K562 (cell line): ENCODE results near the gene STK16. TPM values are rescaled to one million over a fixed set of nuclear protein-coding genes. Genes with fewer than 3 reads are reported as not detected.

Source experiments
- CBX2 ChIP-seq: fragments of 200-600 bp; sonication (generic); IDR thresholded peaks from one replicate; pipeline ENCODE4 v1.6.1; 2012; ENCODE audit warnings: mild to moderate bottlenecking, low read length, inconsistent platforms; ENCODE audit not compliant: insufficient read depth, poor library complexity, severe bottlenecking
- CCNT2 ChIP-seq: IDR thresholded peaks from 2 replicates; pipeline ENCODE4 v1.6.1; 2011; ENCODE audit warnings: borderline replicate concordance, low read depth, mild to moderate bottlenecking, moderate library complexity, mixed read lengths, low read length; ENCODE audit not compliant: insufficient read length; ENCODE audit errors: extremely low read depth
- FOXM1 ChIP-seq, 2 experiments: fragments of 450-650 bp in 1 of 2; sonication (generic) in 1 of 2; formaldehyde crosslinking in 1 of 2; IDR thresholded peaks; 2 replicates each; pipeline versions ENCODE4 v1.6.1 to v1.9.0; 2017 to 2022; ENCODE audit warnings: low read depth in 2 of 2, mild to moderate bottlenecking in 2 of 2, missing genetic modification reagents in 1 of 2, moderate library complexity in 1 of 2
- HDAC1 ChIP-seq, 2 experiments: fragments of 450-650 bp; IDR thresholded peaks; 2 replicates each; pipeline ENCODE4 v1.6.1; 2016 to 2017; ENCODE audit warnings: inconsistent platforms in 1 of 2, mild to moderate bottlenecking in 1 of 2, moderate library complexity in 1 of 2
- HEY1 ChIP-seq: fragments of 250-450 bp; sonication (Bioruptor Pico); IDR thresholded peaks from 2 replicates; pipeline ENCODE4 v1.5.0; 2020; ENCODE audit warnings: mild to moderate bottlenecking, moderate library complexity, borderline replicate concordance
- KLF13 ChIP-seq: fragments of 450-650 bp; IDR thresholded peaks from 2 replicates; pipeline ENCODE4 v1.6.1; 2016; ENCODE audit warnings: missing genetic modification characterization, low read depth, mild to moderate bottlenecking, missing compliant biosample characterization, moderate library complexity, borderline replicate concordance
- LCOR ChIP-seq: sonication (generic); formaldehyde crosslinking; IDR thresholded peaks from 2 replicates; pipeline ENCODE4 v1.8.0; 2022; ENCODE audit warnings: mild to moderate bottlenecking, missing genetic modification reagents
- MTA1 ChIP-seq: fragments of 450-650 bp; IDR thresholded peaks from 2 replicates; pipeline ENCODE4 v1.6.1; 2017; ENCODE audit warnings: borderline replicate concordance
- SAFB ChIP-seq: fragments of 200-400 bp; formaldehyde crosslinking; IDR thresholded peaks from 2 replicates; pipeline ENCODE4 v1.6.1; 2017; ENCODE audit warnings: low read depth, low read length, borderline replicate concordance
- TRIM28 ChIP-seq: fragments of 450-650 bp; IDR thresholded peaks from 2 replicates; pipeline ENCODE4 v1.6.1; 2017
- VEZF1 ChIP-seq: fragments of 200-800 bp; sonication (Bioruptor generic); IDR thresholded peaks from 2 replicates; pipeline ENCODE4 v1.6.1; 2017; ENCODE audit warnings: missing genetic modification characterization, missing compliant biosample characterization
- ZNF785 ChIP-seq: fragments of 250-450 bp; sonication (Bioruptor Pico); IDR thresholded peaks from 2 replicates; pipeline ENCODE4 v1.4.0; 2020; ENCODE audit warnings: mild to moderate bottlenecking
- ZZZ3 ChIP-seq: fragments of 450-650 bp; IDR thresholded peaks from 2 replicates; pipeline ENCODE4 v1.6.1; 2016; ENCODE audit warnings: antibody characterized with exemption, mild to moderate bottlenecking, moderate library complexity
- polyA plus RNA-seq, 8 experiments: library from polyadenylated mRNA; depleted of rRNA in 4 of 8; stranded (reverse) in 5 of 8; unstranded in 3 of 8; fragments of >200 nt; fragmentation: Nextera tagmentation in 2 of 8; fragmentation: Illumina TruSeq in 1 of 8; extraction: Ambion mirVana in 2 of 8; extraction: Trizol in 1 of 8; gene quantifications; 2 replicates each; pipeline versions ENCODE4 v1.2.1 to v1.2.3, GENCODE V29; 2011 to 2014; ENCODE audit warnings: inconsistent platforms in 1 of 8, missing spikeins in 1 of 8
- total RNA-seq, 7 experiments: library from RNA; depleted of rRNA in 6 of 7; stranded (reverse); fragments of >200 nt in 6 of 7; fragmentation: Illumina TruSeq in 2 of 7; extraction: Trizol in 2 of 7; gene quantifications; 2 replicates each; pipeline versions ENCODE4 v1.2.1 to v1.2.3, GENCODE V29; 2011 to 2021; ENCODE audit warnings: low replicate concordance in 1 of 7
- TF ChIP-seq, protein P1 (sequence below): fragments of 250-450 bp; sonication (Bioruptor Pico); IDR thresholded peaks from 2 replicates; pipeline ENCODE4 v1.4.0; 2020
- TF ChIP-seq, protein P2 (sequence below): fragments of 250-450 bp; sonication (Bioruptor Pico); IDR thresholded peaks from 2 replicates; pipeline ENCODE4 v1.8.0; 2022; ENCODE audit warnings: inconsistent platforms
- TF ChIP-seq, protein P3 (sequence below): sonication (generic); formaldehyde crosslinking; IDR thresholded peaks from 2 replicates; pipeline ENCODE4 v1.9.0; 2022; ENCODE audit warnings: mild to moderate bottlenecking, missing genetic modification reagents

Gene STK16
- total and polyA plus RNA-seq, 9 of the 15 experiments (the other 6 are each of a cell fraction or from before 2014, with no cell fraction given), result 5.4 to 36.2 (median 17.8) TPM

GRCh38 chr2:219218732-219219701 lies 26.3 kb upstream of the STK16 start, which contains the start of gene ABCB6 (continued):
- TF ChIP-seq, protein P1, sequence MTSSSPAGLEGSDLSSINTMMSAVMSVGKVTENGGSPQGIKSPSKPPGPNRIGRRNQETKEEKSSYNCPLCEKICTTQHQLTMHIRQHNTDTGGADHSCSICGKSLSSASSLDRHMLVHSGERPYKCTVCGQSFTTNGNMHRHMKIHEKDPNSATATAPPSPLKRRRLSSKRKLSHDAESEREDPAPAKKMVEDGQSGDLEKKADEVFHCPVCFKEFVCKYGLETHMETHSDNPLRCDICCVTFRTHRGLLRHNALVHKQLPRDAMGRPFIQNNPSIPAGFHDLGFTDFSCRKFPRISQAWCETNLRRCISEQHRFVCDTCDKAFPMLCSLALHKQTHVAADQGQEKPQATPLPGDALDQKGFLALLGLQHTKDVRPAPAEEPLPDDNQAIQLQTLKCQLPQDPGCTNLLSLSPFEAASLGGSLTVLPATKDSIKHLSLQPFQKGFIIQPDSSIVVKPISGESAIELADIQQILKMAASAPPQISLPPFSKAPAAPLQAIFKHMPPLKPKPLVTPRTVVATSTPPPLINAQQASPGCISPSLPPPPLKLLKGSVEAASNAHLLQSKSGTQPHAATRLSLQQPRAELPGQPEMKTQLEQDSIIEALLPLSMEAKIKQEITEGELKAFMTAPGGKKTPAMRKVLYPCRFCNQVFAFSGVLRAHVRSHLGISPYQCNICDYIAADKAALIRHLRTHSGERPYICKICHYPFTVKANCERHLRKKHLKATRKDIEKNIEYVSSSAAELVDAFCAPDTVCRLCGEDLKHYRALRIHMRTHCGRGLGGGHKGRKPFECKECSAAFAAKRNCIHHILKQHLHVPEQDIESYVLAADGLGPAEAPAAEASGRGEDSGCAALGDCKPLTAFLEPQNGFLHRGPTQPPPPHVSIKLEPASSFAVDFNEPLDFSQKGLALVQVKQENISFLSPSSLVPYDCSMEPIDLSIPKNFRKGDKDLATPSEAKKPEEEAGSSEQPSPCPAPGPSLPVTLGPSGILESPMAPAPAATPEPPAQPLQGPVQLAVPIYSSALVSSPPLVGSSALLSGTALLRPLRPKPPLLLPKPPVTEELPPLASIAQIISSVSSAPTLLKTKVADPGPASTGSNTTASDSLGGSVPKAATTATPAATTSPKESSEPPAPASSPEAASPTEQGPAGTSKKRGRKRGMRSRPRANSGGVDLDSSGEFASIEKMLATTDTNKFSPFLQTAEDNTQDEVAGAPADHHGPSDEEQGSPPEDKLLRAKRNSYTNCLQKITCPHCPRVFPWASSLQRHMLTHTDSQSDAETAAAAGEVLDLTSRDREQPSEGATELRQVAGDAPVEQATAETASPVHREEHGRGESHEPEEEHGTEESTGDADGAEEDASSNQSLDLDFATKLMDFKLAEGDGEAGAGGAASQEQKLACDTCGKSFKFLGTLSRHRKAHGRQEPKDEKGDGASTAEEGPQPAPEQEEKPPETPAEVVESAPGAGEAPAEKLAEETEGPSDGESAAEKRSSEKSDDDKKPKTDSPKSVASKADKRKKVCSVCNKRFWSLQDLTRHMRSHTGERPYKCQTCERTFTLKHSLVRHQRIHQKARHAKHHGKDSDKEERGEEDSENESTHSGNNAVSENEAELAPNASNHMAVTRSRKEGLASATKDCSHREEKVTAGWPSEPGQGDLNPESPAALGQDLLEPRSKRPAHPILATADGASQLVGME, result no peak
- no peak for TF ChIP-seq HEY1 (CRISPR knock-in tag)
- TF ChIP-seq SAFB, result peak; percentile 86
- TF ChIP-seq CCNT2, result peak; percentile 61
- no peak for TF ChIP-seq MTA1
- TF ChIP-seq, protein P2, sequence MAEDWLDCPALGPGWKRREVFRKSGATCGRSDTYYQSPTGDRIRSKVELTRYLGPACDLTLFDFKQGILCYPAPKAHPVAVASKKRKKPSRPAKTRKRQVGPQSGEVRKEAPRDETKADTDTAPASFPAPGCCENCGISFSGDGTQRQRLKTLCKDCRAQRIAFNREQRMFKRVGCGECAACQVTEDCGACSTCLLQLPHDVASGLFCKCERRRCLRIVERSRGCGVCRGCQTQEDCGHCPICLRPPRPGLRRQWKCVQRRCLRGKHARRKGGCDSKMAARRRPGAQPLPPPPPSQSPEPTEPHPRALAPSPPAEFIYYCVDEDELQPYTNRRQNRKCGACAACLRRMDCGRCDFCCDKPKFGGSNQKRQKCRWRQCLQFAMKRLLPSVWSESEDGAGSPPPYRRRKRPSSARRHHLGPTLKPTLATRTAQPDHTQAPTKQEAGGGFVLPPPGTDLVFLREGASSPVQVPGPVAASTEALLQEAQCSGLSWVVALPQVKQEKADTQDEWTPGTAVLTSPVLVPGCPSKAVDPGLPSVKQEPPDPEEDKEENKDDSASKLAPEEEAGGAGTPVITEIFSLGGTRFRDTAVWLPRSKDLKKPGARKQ (CRISPR knock-in tag), result peak; percentile 78; the same call in 1 of the 2 replicates
- no peak for TF ChIP-seq ZNF785 (CRISPR knock-in tag)
- TF ChIP-seq VEZF1 (CRISPR knock-in tag), result peak; percentile 98
- TF ChIP-seq CBX2, result no peak
- no peak for TF ChIP-seq ZZZ3
- TF ChIP-seq HDAC1 (IDR thresholded peaks at IDR 0.05), result no peak; a peak in 1 of 4 replicates
- no peak for TF ChIP-seq KLF13 (tag)
- no peak for TF ChIP-seq TRIM28
- TF ChIP-seq LCOR (CRISPR knock-in tag), result peak; percentile 42; the same call in 1 of the 2 replicates
- TF ChIP-seq, protein P3, sequence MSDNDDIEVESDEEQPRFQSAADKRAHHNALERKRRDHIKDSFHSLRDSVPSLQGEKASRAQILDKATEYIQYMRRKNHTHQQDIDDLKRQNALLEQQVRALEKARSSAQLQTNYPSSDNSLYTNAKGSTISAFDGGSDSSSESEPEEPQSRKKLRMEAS (CRISPR knock-in tag), result peak; percentile 95
- no peak for TF ChIP-seq FOXM1 (IDR thresholded peaks at IDR 0.05; ENCODE audit: low read depth)
- TF ChIP-seq FOXM1 (CRISPR knock-in tag; IDR thresholded peaks at IDR 0.05; ENCODE audit: low read depth), result no peak
